GM19397 (cell line): Measurements from ENCODE around the gene GPSM3.
A peak's percentile ranks its signal among the peaks of the same experiment; 100 is the strongest.
"Not testable (repeated sequence)": the region's sequence is repeated elsewhere in the genome, so short reads cannot be mapped to it uniquely, and the experiment has no call there.

ENCODE experiments used
- ATAC-seq: cut with Tn5 transposase; IDR thresholded peaks from one replicate; pipeline ENCODE4 v1.9.1; 2021; ENCODE audit warnings: mild to moderate bottlenecking, moderate library complexity; ENCODE audit not compliant: unreplicated experiment

The GPSM3 gene

GRCh38 chr6:32203426-32204267 lies 11.2 kb upstream of the GPSM3 start:
- ATAC-seq, result no peak

- no peak for ATAC-seq
Observed at GRCh38 chr6:32202186-32202585, 9.7 kb upstream of the GPSM3 start.

- ATAC-seq, result no peak
Observed at GRCh38 chr6:32200711-32201475, 8.4 kb upstream of the GPSM3 start.

GRCh38 chr6:32198866-32199265 lies 6.4 kb upstream of the GPSM3 start:
- ATAC-seq, result no peak

GRCh38 chr6:32198345-32198696 lies 5.9 kb upstream of the GPSM3 start:
- ATAC-seq, result no peak

GRCh38 chr6:32196682-32197616 lies 4.5 kb upstream of the GPSM3 start:
- ATAC-seq, result no peak

GRCh38 chr6:32195902-32196681 lies 3.6 kb upstream of the GPSM3 start:
- ATAC-seq, result peak; percentile 79

GRCh38 chr6:32195652-32195901 lies 3.1 kb upstream of the GPSM3 start:
- ATAC-seq, result peak; percentile 65

- ATAC-seq, result no peak
Observed at GRCh38 chr6:32194825-32195651, 2.6 kb upstream of the GPSM3 start.

GRCh38 chr6:32194388-32194787 lies 1.9 kb upstream of the GPSM3 start:
- ATAC-seq, result no peak

GRCh38 chr6:32193096-32193495 lies 653 bp upstream of the GPSM3 start:
- ATAC-seq, result not testable (repeated sequence)

GRCh38 chr6:32191696-32192607 lies 491 bp downstream of the GPSM3 start:
- no peak for ATAC-seq

GRCh38 chr6:32190911-32191677 lies 1.3 kb downstream of the GPSM3 start:
- ATAC-seq, result no peak

- ATAC-seq, result peak; percentile 55
Observed at GRCh38 chr6:32190054-32190851, 2.2 kb downstream of the GPSM3 start, which contains the start of gene PBX2. Gene PBX2, minus strand, starts transcription at chr6:32190202. Its CDS starts 287 bp downstream, at chr6:32189915.

GRCh38 chr6:32189742-32190053 lies 2.7 kb downstream of the GPSM3 start:
- ATAC-seq, result no peak

- no peak for ATAC-seq
Observed at GRCh38 chr6:32189069-32189741, 3.2 kb downstream of the GPSM3 start.
